Sigmoid colon (tissue), 4 donors: Measurements from ENCODE around the gene KIF6.

Experiments used
- EP300 ChIP-seq, 4 donors: sonication (generic); formaldehyde crosslinking; IDR thresholded peaks; one replicate each; pipeline ENCODE4 v1.6.1; 2017; ENCODE audit warnings: antibody characterized with exemption in 4 of 4
- POLR2A ChIP-seq, 2 donors: fragments of 450-650 bp; IDR thresholded peaks; one replicate each; pipeline ENCODE4 v1.6.1; 2016; ENCODE audit warnings: antibody characterized with exemption in 2 of 2, mild to moderate bottlenecking in 2 of 2, moderate library complexity in 2 of 2
- TF ChIP-seq, protein P1 (sequence below), 4 experiments: fragments of 450-650 bp in 3 of 4; fragments of 200-600 bp in 1 of 4; IDR thresholded peaks; one replicate each; pipeline ENCODE4 v1.5.1; 2016 to 2019; ENCODE audit warnings: antibody characterized with exemption in 4 of 4, mild to moderate bottlenecking in 3 of 4, moderate library complexity in 2 of 4

DNA sequence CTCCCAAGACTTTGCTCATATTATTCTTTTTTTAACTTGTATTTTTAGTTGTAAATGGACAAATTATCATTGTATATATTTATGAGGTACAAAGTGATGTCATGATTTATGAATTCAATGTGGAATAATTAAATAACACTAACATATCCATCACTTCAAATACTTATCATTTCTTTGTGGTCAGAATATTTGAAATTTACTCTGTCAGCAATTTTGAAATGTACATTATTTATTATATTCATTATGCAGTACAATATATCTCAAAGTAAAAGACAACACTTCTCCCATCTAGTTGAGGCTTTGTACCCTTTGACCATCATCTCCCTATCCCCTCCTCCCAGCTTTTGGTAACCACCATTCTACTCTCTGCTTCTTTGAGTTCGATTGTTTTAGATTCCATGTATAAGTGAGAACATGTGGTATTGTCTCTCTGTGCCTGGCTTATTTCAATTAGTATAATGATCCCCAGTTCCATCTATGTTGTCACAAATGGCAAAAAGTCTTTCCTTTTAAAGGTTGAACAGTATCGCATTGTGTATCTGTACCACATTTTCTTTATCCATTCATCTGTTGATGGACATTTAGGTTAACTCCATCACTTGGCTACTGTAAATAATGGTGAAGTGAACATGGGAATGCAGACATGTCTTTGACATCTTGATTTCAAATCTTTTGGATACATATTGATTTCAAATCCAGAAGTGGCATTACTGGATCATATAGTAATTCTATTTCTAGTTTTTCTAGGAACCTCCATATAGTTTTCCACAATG lies 197.2 kb downstream of the KIF6 start:
- TF ChIP-seq, protein P1, sequence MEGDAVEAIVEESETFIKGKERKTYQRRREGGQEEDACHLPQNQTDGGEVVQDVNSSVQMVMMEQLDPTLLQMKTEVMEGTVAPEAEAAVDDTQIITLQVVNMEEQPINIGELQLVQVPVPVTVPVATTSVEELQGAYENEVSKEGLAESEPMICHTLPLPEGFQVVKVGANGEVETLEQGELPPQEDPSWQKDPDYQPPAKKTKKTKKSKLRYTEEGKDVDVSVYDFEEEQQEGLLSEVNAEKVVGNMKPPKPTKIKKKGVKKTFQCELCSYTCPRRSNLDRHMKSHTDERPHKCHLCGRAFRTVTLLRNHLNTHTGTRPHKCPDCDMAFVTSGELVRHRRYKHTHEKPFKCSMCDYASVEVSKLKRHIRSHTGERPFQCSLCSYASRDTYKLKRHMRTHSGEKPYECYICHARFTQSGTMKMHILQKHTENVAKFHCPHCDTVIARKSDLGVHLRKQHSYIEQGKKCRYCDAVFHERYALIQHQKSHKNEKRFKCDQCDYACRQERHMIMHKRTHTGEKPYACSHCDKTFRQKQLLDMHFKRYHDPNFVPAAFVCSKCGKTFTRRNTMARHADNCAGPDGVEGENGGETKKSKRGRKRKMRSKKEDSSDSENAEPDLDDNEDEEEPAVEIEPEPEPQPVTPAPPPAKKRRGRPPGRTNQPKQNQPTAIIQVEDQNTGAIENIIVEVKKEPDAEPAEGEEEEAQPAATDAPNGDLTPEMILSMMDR (IDR thresholded peaks at IDR 0.05) = no peak
- TF ChIP-seq EP300 (IDR thresholded peaks at IDR 0.05) (no peak), POLR2A (IDR thresholded peaks at IDR 0.05) (no peak)
